Body of pancreas (tissue), 4 donors: Measurements from ENCODE around the gene RPL10A. TPM values are rescaled to one million over a fixed set of nuclear protein-coding genes. Genes with fewer than 3 reads are reported as not detected.

Source experiments
- ATAC-seq: fragments of 150-250 bp; one replicate; pipeline ENCODE4 v1.9.1; 2016
- DNase-seq, 4 donors: peaks; one replicate each; pipeline ENCODE4 v3.0.0-alpha.2; 2019
- H3K27ac ChIP-seq, 4 donors: fragments of 200-600 bp; sonication (generic); 1 replicate in 3 of 4; 2 replicates in 1 of 4; pipeline versions ENCODE4 v1.5.1 to v1.6.1; 2016 to 2019; ENCODE audit warnings: mild to moderate bottlenecking in 1 of 4, mixed read lengths in 1 of 4, moderate library complexity in 1 of 4
- H3K27me3 ChIP-seq, 2 donors: fragments of 200-600 bp; sonication (generic); one replicate each; pipeline ENCODE4 v1.6.0; 2016; ENCODE audit warnings: mild to moderate bottlenecking in 1 of 2
- H3K36me3 ChIP-seq, 2 donors: fragments of 200-600 bp; sonication (generic); replicated peaks in 1 of 2; 2 replicates each; pipeline ENCODE4 v1.5.1; 2016; ENCODE audit warnings: low read depth in 2 of 2; ENCODE audit not compliant: insufficient read depth in 1 of 2
- H3K4me1 ChIP-seq: fragments of 200-600 bp; sonication (generic); one replicate; pipeline ENCODE4 v1.6.0; 2016
- H3K4me3 ChIP-seq, 2 donors: fragments of 200-600 bp; sonication (generic); 1 replicate in 1 of 2; 2 replicates in 1 of 2; pipeline ENCODE4 v1.5.1; 2016 to 2019
- H3K9me3 ChIP-seq, 3 donors: fragments of 200-600 bp; sonication (generic); 1 replicate in 2 of 3; 2 replicates in 1 of 3; pipeline ENCODE4 v1.5.1; 2016
- CTCF ChIP-seq, 7 experiments: fragments of 450-650 bp in 4 of 7; fragments of 200-600 bp in 3 of 7; sonication (generic) in 3 of 7; IDR thresholded peaks; one replicate each; pipeline ENCODE4 v1.5.1; 2016 to 2019; ENCODE audit warnings: antibody characterized with exemption in 7 of 7
- POLR2A ChIP-seq, 3 donors: fragments of 450-650 bp; IDR thresholded peaks; one replicate each; pipeline ENCODE4 v1.6.1; 2016; ENCODE audit warnings: antibody characterized with exemption in 3 of 3, mild to moderate bottlenecking in 2 of 3
- WGBS, 2 donors: methylation state at CpG; one replicate each; pipeline ENCODE4 v1.1.5; 2017; 5-methylcytosine and 5-hydroxymethylcytosine counted together
- intact Hi-C: fragments of 100-400 bp; cut with DNase I; formaldehyde crosslinking; loops from one replicate; pipeline ENCODE4 v1.15.1; 2023
- total RNA-seq, 2 donors: library from RNA; depleted of rRNA; stranded (reverse); fragments of >200 nt; gene quantifications; one replicate each; pipeline ENCODE4 v1.1.0, GENCODE V29; 2016

RPL10A gene
- total RNA-seq, 2 donors from 2014 or later = 563 to 782 TPM

GRCh38 chr6:35461270-35461669 lies 6.9 kb upstream of the RPL10A start:
- H3K4me3 ChIP-seq = no peak overlapping the region
- H3K4me1 ChIP-seq = no peaks in the 10 kb centered on the region
- 82 to 95% methylated on average over 3 of the region's 3 CpGs for WGBS, 2 donors
- TF ChIP-seq CTCF (IDR thresholded peaks at IDR 0.05) = no peak
- TF ChIP-seq POLR2A (IDR thresholded peaks at IDR 0.05) = no peak
- ATAC-seq = no peak
- H3K27ac ChIP-seq = no peak overlapping the region
- intact Hi-C loops = loop anchor here (5.0 kb wide), 1 partner anchor 169 kb away; no protein-coding TSS in a partner anchor
- no peaks in the 10 kb centered on the region for H3K9me3 ChIP-seq
- no peaks in the 10 kb centered on the region for H3K36me3 ChIP-seq
- no peaks in the 10 kb centered on the region for H3K27me3 ChIP-seq
- DNase-seq = no peak

- H3K9me3 ChIP-seq = no peaks in the 10 kb centered on the region
- TF ChIP-seq CTCF (IDR thresholded peaks at IDR 0.05) (no peak), POLR2A (IDR thresholded peaks at IDR 0.05) (no peak)
- DNase-seq (no peak), ATAC-seq (no peak)
- no peak overlapping the region for H3K27ac ChIP-seq
- H3K36me3 ChIP-seq = no peaks in the 10 kb centered on the region
- peaks cover 6% of the 10 kb centered on the region for H3K4me1 ChIP-seq
- 74 to 87% methylated on average over 4 of the region's 4 CpGs for WGBS, 2 donors
- intact Hi-C loops = loop anchor here (5.0 kb wide), 1 partner anchor 171 kb away; no protein-coding TSS in a partner anchor
- no peaks in the 10 kb centered on the region for H3K27me3 ChIP-seq
- H3K4me3 ChIP-seq = no peak overlapping the region
These were observed 4.9 kb upstream of the RPL10A start for GRCh38 chr6:35463292-35463691.

GRCh38 chr6:35465646-35466045 lies 2.6 kb upstream of the RPL10A start:
- ATAC-seq = no peak
- no peaks in the 10 kb centered on the region for H3K27me3 ChIP-seq
- TF ChIP-seq CTCF (IDR thresholded peaks at IDR 0.05) (no peak), POLR2A (IDR thresholded peaks at IDR 0.05) (no peak)
- H3K27ac ChIP-seq = no peak overlapping the region
- H3K9me3 ChIP-seq = no peaks in the 10 kb centered on the region
- H3K36me3 ChIP-seq = peaks cover 0 to 1% of the 10 kb centered on the region in 2 donors
- no peak overlapping the region for H3K4me3 ChIP-seq
- DNase-seq = no peak
- 77 to 100% methylated on average over 1 of the region's 1 CpG for WGBS, 2 donors
- intact Hi-C loops = no loop called here
- peaks cover 23% of the 10 kb centered on the region for H3K4me1 ChIP-seq

- H3K4me1 ChIP-seq = peaks cover 36% of the 10 kb centered on the region
- peak overlapping the region; percentile 80 to 92 (median 92) for H3K27ac ChIP-seq
- no peaks in the 10 kb centered on the region for H3K9me3 ChIP-seq
- no peaks in the 10 kb centered on the region for H3K27me3 ChIP-seq
- peak overlapping the region; percentile 43 to 77 for H3K4me3 ChIP-seq
- intact Hi-C loops = no loop called here
- H3K36me3 ChIP-seq = peaks cover 0 to 4% of the 10 kb centered on the region in 2 donors
- WGBS, 2 donors = 3 to 6% methylated on average over 12 to 36 of the region's 37 CpGs
- peak; percentile 11 for ATAC-seq
- DNase-seq = no peak
- no peak for TF ChIP-seq CTCF (IDR thresholded peaks at IDR 0.05)
- peak in 1 of 3 donors; percentile 6 for TF ChIP-seq POLR2A (IDR thresholded peaks at IDR 0.05)
These were observed 964 bp downstream of the RPL10A start for GRCh38 chr6:35468980-35469750.
